Lower lobe of right lung (tissue), 2 donors: ENCODE data around the gene PDCD5. TPM values are rescaled to one million over a fixed set of nuclear protein-coding genes. Genes with fewer than 3 reads are reported as not detected.

Experiments
- ATAC-seq, 2 donors: fragments of 200-7000 bp; cut with Tn5 transposase; one replicate each; pipeline ENCODE4 v1.9.1; 2020 to 2022; ENCODE audit warnings: mild to moderate bottlenecking in 2 of 2, moderate library complexity in 2 of 2
- DNase-seq: peaks from one replicate; pipeline ENCODE4 v3.0.0-alpha.2; 2020
- H3K27ac ChIP-seq: fragments of 200-600 bp; one replicate; pipeline ENCODE4 v1.8.0; 2022
- H3K27me3 ChIP-seq: fragments of 200-600 bp; one replicate; pipeline ENCODE4 v1.8.0; 2022; ENCODE audit warnings: low read depth
- H3K36me3 ChIP-seq: fragments of 200-600 bp; one replicate; pipeline ENCODE4 v1.8.0; 2022; ENCODE audit warnings: mild to moderate bottlenecking
- H3K4me1 ChIP-seq: fragments of 200-600 bp; one replicate; pipeline ENCODE4 v1.8.0; 2022
- H3K4me3 ChIP-seq: fragments of 200-600 bp; one replicate; pipeline ENCODE4 v1.8.0; 2022; ENCODE audit warnings: mild to moderate bottlenecking
- H3K9me3 ChIP-seq: fragments of 200-600 bp; one replicate; pipeline ENCODE4 v1.8.0; 2022
- CTCF ChIP-seq: fragments of 200-600 bp; IDR thresholded peaks from one replicate; pipeline ENCODE4 v1.8.0; 2022; ENCODE audit warnings: antibody characterized with exemption, mild to moderate bottlenecking
- intact Hi-C: fragments of 100-400 bp; cut with DNase I; formaldehyde crosslinking; loops from one replicate; pipeline ENCODE4 v1.11.0; 2022
- total RNA-seq: library from RNA; stranded (reverse); fragmentation: NEBNext Ultra II Directional; extraction: Animal tissue kit (Norgen Biotek cat#: 25700); gene quantifications from one replicate; pipeline ENCODE4 v1.2.1, GENCODE V29; 2021
- donor health status: DM: no; HTN: yes; CAD: no; lungs with severe emphysema.

Gene PDCD5
- total RNA-seq, 1 donor from 2014 or later, result 50.0 TPM

- no peaks in the 10 kb centered on the region for H3K9me3 ChIP-seq
- intact Hi-C loops, result no loop called here
- no peaks in the 10 kb centered on the region for H3K36me3 ChIP-seq
- no peak for TF ChIP-seq CTCF
- H3K27me3 ChIP-seq, result no peaks in the 10 kb centered on the region
- H3K27ac ChIP-seq, result no peak overlapping the region
- no peak overlapping the region for H3K4me3 ChIP-seq
- ATAC-seq, result no peak
- DNase-seq, result no peak
- H3K4me1 ChIP-seq, result no peaks in the 10 kb centered on the region
These were observed 38.4 kb upstream of the PDCD5 start for GRCh38 chr19:32542477-32543108.

- H3K27me3 ChIP-seq, result no peaks in the 10 kb centered on the region
- DNase-seq, result no peak
- H3K9me3 ChIP-seq, result no peaks in the 10 kb centered on the region
- ATAC-seq, result no peak
- no peaks in the 10 kb centered on the region for H3K4me1 ChIP-seq
- H3K4me3 ChIP-seq, result no peak overlapping the region
- no peak overlapping the region for H3K27ac ChIP-seq
- intact Hi-C loops, result no loop called here
- no peaks in the 10 kb centered on the region for H3K36me3 ChIP-seq
- no peak for TF ChIP-seq CTCF
These were observed 37.7 kb upstream of the PDCD5 start for GRCh38 chr19:32543115-32543900.

- DNase-seq (no peak), ATAC-seq (no peak)
- H3K27me3 ChIP-seq, result no peaks in the 10 kb centered on the region
- no peaks in the 10 kb centered on the region for H3K9me3 ChIP-seq
- no peak for TF ChIP-seq CTCF
- no peaks in the 10 kb centered on the region for H3K36me3 ChIP-seq
- H3K4me1 ChIP-seq, result no peaks in the 10 kb centered on the region
- H3K4me3 ChIP-seq, result no peak overlapping the region
- H3K27ac ChIP-seq, result no peak overlapping the region
- intact Hi-C loops, result no loop called here
These were observed 36.1 kb upstream of the PDCD5 start for GRCh38 chr19:32544917-32545316.

GRCh38 chr19:32550666-32551065 is 30.3 kb upstream of the PDCD5 start:
- Histone ChIP-seq H3K27me3 (no peaks in the 10 kb centered on the region), H3K4me1 (no peaks in the 10 kb centered on the region), H3K27ac (no peak overlapping the region), H3K36me3 (no peaks in the 10 kb centered on the region), H3K9me3 (no peaks in the 10 kb centered on the region), H3K4me3 (no peak overlapping the region)
- intact Hi-C loops, result no loop called here
- DNase-seq (no peak), ATAC-seq (no peak)
- no peak for TF ChIP-seq CTCF

- Histone ChIP-seq H3K27me3 (no peaks in the 10 kb centered on the region), H3K9me3 (no peaks in the 10 kb centered on the region), H3K4me3 (no peak overlapping the region), H3K27ac (no peak overlapping the region), H3K4me1 (no peaks in the 10 kb centered on the region), H3K36me3 (no peaks in the 10 kb centered on the region)
- intact Hi-C loops, result no loop called here
- DNase-seq (no peak), ATAC-seq (no peak)
- no peak for TF ChIP-seq CTCF
These were observed 25.2 kb upstream of the PDCD5 start for GRCh38 chr19:32555786-32556185.
